GM19238 (cell line): ENCODE measurements around the gene PCYT1A.
A peak's percentile ranks its signal among the peaks of the same experiment; 100 is the strongest.
"Not testable (repeated sequence)": the region's sequence is repeated elsewhere in the genome, so short reads cannot be mapped to it uniquely, and the experiment has no call there.

Experiments
- DNase-seq: peaks from one replicate; pipeline ENCODE4 v3.0.0; 2011; ENCODE audit warnings: low spot score; ENCODE audit not compliant: insufficient read length

PCYT1A gene

GRCh38 chr3:196287090-196287439 lies 461 bp downstream of the PCYT1A start:
- DNase-seq = peak; percentile 17

GRCh38 chr3:196284396-196284795 lies 3.1 kb downstream of the PCYT1A start:
- DNase-seq = no peak

GRCh38 chr3:196281962-196282361 lies 5.6 kb downstream of the PCYT1A start:
- no peak for DNase-seq

- no peak for DNase-seq
These were observed 6.7 kb downstream of the PCYT1A start for GRCh38 chr3:196280689-196281440.

- DNase-seq = no peak
These were observed 12.4 kb downstream of the PCYT1A start for GRCh38 chr3:196275126-196275525.

GRCh38 chr3:196274585-196274984 lies 12.9 kb downstream of the PCYT1A start:
- peak; percentile 56 for DNase-seq

GRCh38 chr3:196273655-196274054 lies 13.9 kb downstream of the PCYT1A start:
- DNase-seq = no peak

GRCh38 chr3:196272826-196273225 lies 14.7 kb downstream of the PCYT1A start:
- no peak for DNase-seq

GRCh38 chr3:196270499-196270898 lies 17.0 kb downstream of the PCYT1A start:
- no peak for DNase-seq

- no peak for DNase-seq
These were observed 19.0 kb downstream of the PCYT1A start for GRCh38 chr3:196268284-196269163.

- DNase-seq = no peak
These were observed 23.7 kb downstream of the PCYT1A start for GRCh38 chr3:196263819-196264218.

- DNase-seq = no peak
These were observed 26.7 kb downstream of the PCYT1A start for GRCh38 chr3:196260784-196261183.

- DNase-seq = no peak
These were observed 31.8 kb downstream of the PCYT1A start for GRCh38 chr3:196255776-196256175.

GRCh38 chr3:196254376-196255283 lies 32.9 kb downstream of the PCYT1A start:
- no peak for DNase-seq

- no peak for DNase-seq
These were observed 35.6 kb downstream of the PCYT1A start for GRCh38 chr3:196251918-196252317.

- DNase-seq = no peak
These were observed 40.8 kb downstream of the PCYT1A start for GRCh38 chr3:196246612-196247308.

- not testable (repeated sequence) for DNase-seq
These were observed 43.4 kb downstream of the PCYT1A start for GRCh38 chr3:196244166-196244565.

GRCh38 chr3:196241704-196242103 lies 45.8 kb downstream of the PCYT1A start:
- DNase-seq = no peak

GRCh38 chr3:196240424-196240823 lies 47.1 kb downstream of the PCYT1A start:
- no peak for DNase-seq

- DNase-seq = no peak
These were observed 48.6 kb downstream of the PCYT1A start for GRCh38 chr3:196238612-196239560.
